Non-pigmented ciliary epithelial cell (primary cell): Measurements from ENCODE around the gene ADGRV1.
"Not testable (repeated sequence)": the region's sequence is repeated elsewhere in the genome, so short reads cannot be mapped to it uniquely, and the experiment has no call there.

Source experiments
- DNase-seq: peaks from one replicate; pipeline ENCODE4 v3.0.0-alpha.2; 2010; ENCODE audit warnings: low read depth

The ADGRV1 gene

GRCh38 chr5:90997082-90997481 is 438.5 kb downstream of the ADGRV1 start:
- DNase-seq, result no peak

GRCh38 chr5:91000743-91001142 is 442.1 kb downstream of the ADGRV1 start:
- DNase-seq, result no peak

- no peak for DNase-seq
Observed at GRCh38 chr5:91006713-91007112, 448.1 kb downstream of the ADGRV1 start.

GRCh38 chr5:91007251-91007650 is 448.7 kb downstream of the ADGRV1 start:
- no peak for DNase-seq

GRCh38 chr5:91007780-91008402 is 449.3 kb downstream of the ADGRV1 start:
- no peak for DNase-seq

GRCh38 chr5:91010090-91010489 is 451.5 kb downstream of the ADGRV1 start:
- DNase-seq, result no peak

GRCh38 chr5:91011029-91011428 is 452.4 kb downstream of the ADGRV1 start:
- no peak for DNase-seq

GRCh38 chr5:91012867-91013266 is 454.3 kb downstream of the ADGRV1 start:
- DNase-seq, result not testable (repeated sequence)

GRCh38 chr5:91016322-91016721 is 457.7 kb downstream of the ADGRV1 start:
- no peak for DNase-seq

- DNase-seq, result no peak
Observed at GRCh38 chr5:91016954-91017700, 458.5 kb downstream of the ADGRV1 start.

- DNase-seq, result no peak
Observed at GRCh38 chr5:91018200-91018599, 459.6 kb downstream of the ADGRV1 start.

GRCh38 chr5:91018712-91019371 is 460.2 kb downstream of the ADGRV1 start:
- no peak for DNase-seq

- no peak for DNase-seq
Observed at GRCh38 chr5:91020065-91020800, 461.6 kb downstream of the ADGRV1 start.

- no peak for DNase-seq
Observed at GRCh38 chr5:91022518-91022917, 463.9 kb downstream of the ADGRV1 start.

GRCh38 chr5:91024206-91024605 is 465.6 kb downstream of the ADGRV1 start:
- DNase-seq, result no peak

- no peak for DNase-seq
Observed at GRCh38 chr5:91024727-91025126, 466.1 kb downstream of the ADGRV1 start.

GRCh38 chr5:91025449-91025848 is 466.9 kb downstream of the ADGRV1 start:
- DNase-seq, result no peak

GRCh38 chr5:91025956-91026355 is 467.4 kb downstream of the ADGRV1 start:
- DNase-seq, result no peak

GRCh38 chr5:91026466-91026865 is 467.9 kb downstream of the ADGRV1 start:
- DNase-seq, result no peak

- no peak for DNase-seq
Observed at GRCh38 chr5:91027405-91028139, 469.0 kb downstream of the ADGRV1 start.

- DNase-seq, result no peak
Observed at GRCh38 chr5:91028499-91028956, 469.9 kb downstream of the ADGRV1 start.
